Adipose tissue (tissue), 3 donors: Measurements from ENCODE around the gene FADS2. TPM values are rescaled to one million over a fixed set of nuclear protein-coding genes. Genes with fewer than 3 reads are reported as not detected.

Experiments
- H3K27ac ChIP-seq: one replicate; pipeline ENCODE4 v1.5.1; 2013; ENCODE audit warnings: low read depth, low read length
- WGBS, 3 donors: extraction: QIAGEN DNeasy Blood & Tissue Kit; methylation state at CpG; one replicate each; pipeline ENCODE4 v1.1.7; 2013; 5-methylcytosine and 5-hydroxymethylcytosine counted together
- polyA plus RNA-seq, 3 donors: library from polyadenylated mRNA; stranded (reverse); fragments of 200-250 nt; gene quantifications; one replicate each; pipeline ENCODE4 v1.2.3, GENCODE V29; 2013
- donor health status: healthy with polysubstance abuse.
- donor health status: Bipolar disorder and iron deficiency.
- donor health status: healthy.

FADS2 gene
- polyA plus RNA-seq, 3 donors = 10.2 to 42.1 (median 27.9) TPM

DNA sequence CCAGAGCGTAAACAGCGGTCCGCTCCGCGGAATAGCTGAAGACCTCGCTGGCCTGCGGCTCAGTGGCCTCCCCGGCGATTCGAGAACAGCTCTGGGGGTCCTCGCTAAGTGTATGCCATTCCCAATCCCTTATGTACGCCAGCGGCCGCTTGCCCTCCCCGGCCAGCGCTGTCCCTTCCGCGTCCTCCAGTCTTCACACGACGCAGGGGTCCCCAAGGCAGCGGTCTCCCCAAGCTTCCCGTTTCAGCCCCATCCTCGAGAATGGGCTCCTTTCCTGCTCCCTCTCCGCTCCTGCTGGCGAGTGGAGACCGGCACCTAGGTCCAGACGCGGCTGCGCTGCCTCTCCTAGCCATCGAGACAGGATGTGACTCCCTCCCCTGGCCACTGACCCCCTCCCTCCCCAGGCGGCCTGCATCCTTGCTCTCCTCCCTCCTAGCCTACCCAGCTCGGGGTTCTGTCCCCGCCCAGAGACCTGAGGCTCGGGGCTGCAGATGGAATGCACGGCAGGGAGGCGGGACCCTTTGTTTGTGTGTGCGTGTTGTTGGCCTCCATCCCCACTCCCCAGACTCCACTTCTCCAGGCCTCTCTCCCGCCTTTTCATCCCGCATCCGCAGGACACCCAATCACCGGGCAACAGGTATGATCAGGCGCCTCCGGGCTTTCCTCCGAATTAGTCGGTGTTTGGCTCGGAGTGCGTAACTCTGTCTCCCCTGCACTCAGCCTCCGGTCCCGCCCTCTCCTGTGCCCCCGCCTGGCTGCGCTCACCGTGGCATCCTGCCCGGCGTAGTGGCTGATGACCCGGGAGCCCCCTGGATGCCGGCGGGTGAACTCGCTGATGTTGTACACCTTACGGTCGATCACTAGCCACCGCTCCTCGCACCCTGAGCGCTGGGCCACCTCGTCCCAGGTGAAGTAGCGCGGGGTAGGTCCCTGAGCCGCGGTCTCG, 12.0 kb upstream of the FADS2 start:
- 0 to 1% (median 0%) methylated on average over 69 of the region's 69 CpGs for WGBS, 3 donors
- peak overlapping the region; percentile 83 for H3K27ac ChIP-seq

GRCh38 chr11:61816736-61817455, 11.2 kb upstream of the FADS2 start, which contains the start of gene FADS1:
Gene FADS1 (minus strand): TSS chr11:61817003. CDS start chr11:61816929, 74 bp downstream.
- WGBS, 3 donors = 1% methylated on average over 49 to 73 of the region's 73 CpGs
- peak within 1 kb of the TSS; percentile 83 for H3K27ac ChIP-seq

- WGBS, 3 donors = 74 to 82% (median 78%) methylated on average over 6 of the region's 6 CpGs
- H3K27ac ChIP-seq = no peak overlapping the region
Observed at GRCh38 chr11:61817471-61818202, 10.5 kb upstream of the FADS2 start.

- WGBS, 3 donors = 90 to 91% (median 91%) methylated on average over 2 of the region's 2 CpGs
- H3K27ac ChIP-seq = no peak overlapping the region
Observed at GRCh38 chr11:61820174-61820573, 7.9 kb upstream of the FADS2 start.

DNA sequence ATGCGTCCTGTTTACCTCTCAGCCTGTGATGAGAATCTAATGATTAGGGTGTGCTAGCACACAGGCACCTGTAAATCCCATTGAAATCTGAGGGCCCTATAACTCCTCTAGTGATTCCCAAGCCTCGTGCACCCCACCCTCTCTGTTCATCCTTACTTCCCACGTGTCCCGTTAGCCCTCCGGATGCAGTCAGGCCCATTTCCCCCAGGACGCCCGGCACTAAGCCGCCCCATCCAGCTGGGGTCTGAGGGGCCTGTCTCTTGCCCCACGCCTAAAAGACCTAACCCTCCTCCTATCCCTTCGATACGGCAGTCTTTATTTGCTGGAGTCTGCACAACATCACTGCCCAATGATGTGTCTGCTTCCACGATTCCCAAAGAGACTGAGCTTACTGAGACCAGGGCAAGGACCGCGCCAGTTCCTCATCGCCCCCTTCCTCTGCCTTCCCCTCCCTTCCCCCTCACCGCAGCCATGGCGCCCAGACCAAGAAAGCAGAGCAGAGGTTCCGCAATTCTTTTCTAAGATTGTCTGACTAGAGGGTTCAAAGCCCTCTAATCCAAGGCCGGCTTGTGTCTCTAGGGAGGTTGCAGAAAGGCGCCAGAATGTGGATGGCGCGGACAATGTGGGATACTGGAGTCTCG, 1.1 kb upstream of the FADS2 start:
- peak overlapping the region; percentile 75 for H3K27ac ChIP-seq
- WGBS, 3 donors = 15 to 48% (median 16%) methylated on average over 23 of the region's 23 CpGs

GRCh38 chr11:61828379-61828628, 204 bp downstream of the FADS2 start:
- H3K27ac ChIP-seq = no peak overlapping the region
- WGBS, 3 donors = 0 to 1% (median 1%) methylated on average over 16 of the region's 16 CpGs

GRCh38 chr11:61828629-61829407, 718 bp downstream of the FADS2 start:
- 1 to 2% (median 2%) methylated on average over 52 to 55 of the region's 55 CpGs for WGBS, 3 donors
- H3K27ac ChIP-seq = no peak overlapping the region

- 78 to 87% (median 81%) methylated on average over 4 of the region's 4 CpGs for WGBS, 3 donors
- H3K27ac ChIP-seq = no peak overlapping the region
Observed at GRCh38 chr11:61829806-61830205, 1.7 kb downstream of the FADS2 start.

DNA sequence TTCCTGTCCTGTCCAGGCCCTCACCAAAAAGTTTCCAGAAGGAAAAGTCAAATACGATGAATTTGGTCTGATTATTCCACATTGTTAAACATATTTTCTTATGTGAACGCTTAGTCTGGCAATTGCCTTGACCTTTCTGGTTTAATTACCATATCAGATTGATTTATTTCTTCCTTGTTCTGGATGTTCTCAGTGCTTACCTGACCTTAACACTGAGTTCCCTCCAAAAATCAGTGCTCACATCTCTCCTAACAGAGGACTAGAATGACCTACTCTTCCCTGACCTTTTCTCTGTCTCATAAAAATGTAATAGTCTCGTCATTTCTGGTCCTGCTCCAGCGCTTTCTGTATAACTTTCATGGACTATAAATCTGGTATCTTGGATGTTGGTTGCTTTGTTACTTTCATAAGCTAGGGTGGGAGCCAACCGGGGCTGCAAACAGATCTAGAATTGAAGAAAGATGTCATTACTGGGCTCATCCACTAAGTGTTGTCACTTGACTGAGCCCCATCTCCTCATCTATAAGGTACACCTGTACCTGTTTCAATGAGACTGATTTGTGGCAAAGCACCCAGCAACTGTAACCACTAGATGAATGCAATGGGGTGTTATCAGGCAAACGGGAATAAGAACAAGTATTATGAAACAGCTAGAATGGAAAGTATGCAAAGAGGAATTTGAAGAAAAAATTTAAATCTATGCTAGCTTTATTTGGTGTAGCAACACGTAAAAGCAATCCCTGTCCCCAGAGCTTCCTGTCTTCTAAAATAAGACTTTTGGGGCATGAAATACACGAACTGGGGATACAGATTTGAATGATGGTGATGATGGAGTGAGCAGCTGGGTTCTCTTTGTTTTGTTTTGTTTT, 2.4 kb downstream of the FADS2 start:
- WGBS, 3 donors = 34 to 66% (median 40%) methylated on average over 8 of the region's 8 CpGs

GRCh38 chr11:61832207-61832606, 4.1 kb downstream of the FADS2 start:
- WGBS, 3 donors = 88 to 94% (median 90%) methylated on average over 4 of the region's 4 CpGs
- no peak overlapping the region for H3K27ac ChIP-seq

More for the DNA sequence above, 2.4 kb downstream of the FADS2 start:
- no peak overlapping the region for H3K27ac ChIP-seq

GRCh38 chr11:61832754-61833153, 4.7 kb downstream of the FADS2 start:
- H3K27ac ChIP-seq = no peak overlapping the region
- 64 to 70% (median 70%) methylated on average over 7 of the region's 7 CpGs for WGBS, 3 donors

- 76 to 87% (median 80%) methylated on average over 11 of the region's 11 CpGs for WGBS, 3 donors
- no peak overlapping the region for H3K27ac ChIP-seq
Observed at GRCh38 chr11:61833471-61833870, 5.4 kb downstream of the FADS2 start.

DNA sequence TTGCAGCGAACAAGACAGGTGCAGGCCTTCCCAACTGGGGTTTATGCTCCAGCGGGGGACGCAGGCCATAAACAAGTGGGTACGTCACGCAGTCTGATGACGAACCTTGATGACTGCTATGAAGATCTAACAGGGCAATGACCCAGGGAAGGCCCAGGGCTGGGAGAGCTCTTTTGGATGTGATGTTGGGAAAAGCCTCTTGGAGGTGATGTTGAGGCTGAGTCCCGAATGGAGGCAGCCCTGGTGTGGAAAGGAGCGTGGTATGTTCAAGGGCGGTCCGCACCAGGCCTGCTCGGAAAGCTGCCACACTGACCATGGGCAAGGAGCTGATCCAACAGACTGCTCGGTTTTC, 5.8 kb downstream of the FADS2 start:
- H3K27ac ChIP-seq = no peak overlapping the region
- WGBS, 3 donors = 90 to 96% (median 92%) methylated on average over 12 of the region's 12 CpGs

- peak overlapping the region; percentile 29 for H3K27ac ChIP-seq
- WGBS, 3 donors = 28 to 53% (median 31%) methylated on average over 11 to 12 of the region's 12 CpGs
Observed at GRCh38 chr11:61834278-61835048, 6.4 kb downstream of the FADS2 start.

- 95 to 96% (median 96%) methylated on average over 8 of the region's 8 CpGs for WGBS, 3 donors
- no peak overlapping the region for H3K27ac ChIP-seq
Observed at GRCh38 chr11:61836193-61836592, 8.1 kb downstream of the FADS2 start.

DNA sequence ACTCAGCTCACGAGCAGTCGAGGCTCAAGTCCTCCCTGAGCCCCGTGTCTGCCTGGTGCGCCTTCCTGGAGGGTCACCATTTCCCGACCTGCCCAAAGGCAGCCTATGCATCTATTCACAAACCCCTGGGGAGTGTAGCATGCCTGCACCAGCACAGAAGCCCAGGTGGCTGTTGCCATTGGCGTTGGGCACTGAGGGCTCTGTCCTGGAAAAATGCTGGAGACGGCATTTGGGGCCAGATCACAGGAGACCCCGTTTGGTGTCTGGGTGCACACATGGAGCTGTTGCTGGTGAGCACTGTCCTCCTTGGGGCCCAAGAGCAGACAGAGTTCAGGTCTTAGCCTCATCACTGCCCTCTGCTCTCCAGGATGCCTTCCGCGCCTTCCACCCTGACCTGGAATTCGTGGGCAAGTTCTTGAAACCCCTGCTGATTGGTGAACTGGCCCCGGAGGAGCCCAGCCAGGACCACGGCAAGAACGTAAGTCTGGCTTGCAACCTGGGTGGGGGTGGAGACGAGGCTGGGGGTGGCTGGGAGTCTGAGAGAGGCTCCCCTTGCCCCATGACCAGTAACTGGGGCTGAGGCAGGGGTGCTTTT, 9.4 kb downstream of the FADS2 start:
- WGBS, 3 donors = 91 to 94% (median 94%) methylated on average over 15 of the region's 15 CpGs
- H3K27ac ChIP-seq = no peak overlapping the region
